ENCODE measurements around the gene CHN1.
A peak's percentile ranks its signal among the peaks of the same experiment; 100 is the strongest.

Gene CHN1

DNA sequence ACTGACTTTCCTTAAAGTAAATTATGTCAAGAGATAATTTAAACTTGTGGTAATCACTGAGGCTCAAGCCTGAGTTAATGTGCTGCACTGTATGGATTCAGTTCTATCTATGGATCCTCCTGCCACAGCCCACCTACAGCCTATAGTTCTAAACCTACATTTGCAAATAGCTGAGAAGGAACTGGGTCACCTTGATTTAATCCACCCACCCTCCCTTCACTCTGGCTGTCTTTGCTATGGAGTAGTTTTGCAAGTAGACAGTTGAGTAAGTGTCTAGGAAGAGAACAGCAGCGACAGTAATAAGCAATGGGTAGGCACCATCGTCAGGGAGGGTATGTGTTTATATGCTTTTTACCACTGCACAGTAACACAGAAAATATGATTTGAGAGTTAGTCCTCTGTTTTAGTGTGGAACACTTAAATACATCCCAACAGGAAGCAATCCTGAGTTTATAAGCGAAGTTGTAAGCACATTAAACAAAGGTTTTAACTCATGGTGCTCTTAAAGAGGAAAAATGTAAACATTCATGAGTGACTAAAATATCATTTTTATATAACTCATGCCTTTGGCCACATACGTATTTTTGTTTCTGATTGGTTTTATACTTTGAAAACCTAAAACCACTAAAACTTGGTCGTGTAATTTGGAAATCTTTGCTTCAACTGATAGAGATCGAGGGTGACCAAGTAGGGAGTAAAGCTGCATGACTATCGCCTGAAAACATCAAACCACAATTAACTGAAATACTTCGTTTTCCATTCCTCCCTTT, 204.6 kb downstream of the CHN1 start:
- H3K9me3 Mint-ChIP-seq (ENCODE audit: low read depth): no peaks in the 10 kb centered on the region
- H3K27ac Mint-ChIP-seq: no peak overlapping the region
- H3K4me1 Mint-ChIP-seq (ENCODE audit: low read depth): no peaks in the 10 kb centered on the region
- no peak overlapping the region for H3K4me3 Mint-ChIP-seq
- no peaks in the 10 kb centered on the region for H3K27me3 Mint-ChIP-seq
- no peaks in the 10 kb centered on the region for H3K36me3 Mint-ChIP-seq

DNA sequence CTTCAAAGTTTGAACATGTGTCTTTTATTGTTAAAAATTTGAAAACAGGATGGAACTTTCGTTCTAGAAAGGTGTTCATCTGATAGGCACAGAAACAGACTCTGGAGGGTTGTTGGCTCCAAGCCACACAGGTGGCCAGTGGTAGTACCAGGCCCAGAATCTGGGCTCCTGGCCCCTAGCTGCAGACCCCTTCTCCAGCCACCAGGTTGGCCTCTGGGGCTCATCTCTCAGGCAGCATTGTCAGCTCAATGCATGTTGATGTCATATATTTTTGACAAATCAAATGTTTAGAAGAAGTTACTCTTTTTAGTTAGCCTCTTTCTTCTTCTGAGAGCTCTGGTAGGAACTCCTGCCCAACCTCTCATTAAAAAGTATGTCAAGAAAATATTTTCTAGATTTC, 206.4 kb downstream of the CHN1 start:
- Mint-ChIP-seq H3K27ac (no peak overlapping the region), H3K9me3 (ENCODE audit: low read depth) (no peaks in the 10 kb centered on the region), H3K27me3 (no peaks in the 10 kb centered on the region), H3K4me3 (no peak overlapping the region), H3K36me3 (no peaks in the 10 kb centered on the region), H3K4me1 (ENCODE audit: low read depth) (no peaks in the 10 kb centered on the region)

GRCh38 chr2:174797781-174798276, 207.4 kb downstream of the CHN1 start:
- H3K27ac Mint-ChIP-seq: no peak overlapping the region
- H3K4me3 Mint-ChIP-seq: no peak overlapping the region
- no peaks in the 10 kb centered on the region for H3K9me3 Mint-ChIP-seq (ENCODE audit: low read depth)
- no peaks in the 10 kb centered on the region for H3K4me1 Mint-ChIP-seq (ENCODE audit: low read depth)
- no peaks in the 10 kb centered on the region for H3K27me3 Mint-ChIP-seq
- no peaks in the 10 kb centered on the region for H3K36me3 Mint-ChIP-seq

GRCh38 chr2:174796319-174796771, 208.8 kb downstream of the CHN1 start:
- H3K27me3 Mint-ChIP-seq: no peaks in the 10 kb centered on the region
- H3K4me1 Mint-ChIP-seq (ENCODE audit: low read depth): no peaks in the 10 kb centered on the region
- H3K4me3 Mint-ChIP-seq: no peak overlapping the region
- H3K9me3 Mint-ChIP-seq (ENCODE audit: low read depth): no peaks in the 10 kb centered on the region
- H3K36me3 Mint-ChIP-seq: no peaks in the 10 kb centered on the region
- H3K27ac Mint-ChIP-seq: no peak overlapping the region

GRCh38 chr2:174794851-174795374, 210.3 kb downstream of the CHN1 start:
- H3K4me3 Mint-ChIP-seq: no peak overlapping the region

GRCh38 chr2:174792309-174793025, 212.7 kb downstream of the CHN1 start:
- H3K4me1 Mint-ChIP-seq (ENCODE audit: low read depth): peaks cover 9% of the 10 kb centered on the region
- H3K9me3 Mint-ChIP-seq (ENCODE audit: low read depth): no peaks in the 10 kb centered on the region
- no peak overlapping the region for H3K27ac Mint-ChIP-seq
- H3K27me3 Mint-ChIP-seq: no peaks in the 10 kb centered on the region
- no peaks in the 10 kb centered on the region for H3K36me3 Mint-ChIP-seq
- H3K4me3 Mint-ChIP-seq: no peak overlapping the region

More at GRCh38 chr2:174794851-174795374, 210.3 kb downstream of the CHN1 start:
- H3K27me3 Mint-ChIP-seq: no peaks in the 10 kb centered on the region
- H3K36me3 Mint-ChIP-seq: no peaks in the 10 kb centered on the region
- no peaks in the 10 kb centered on the region for H3K4me1 Mint-ChIP-seq (ENCODE audit: low read depth)
- no peak overlapping the region for H3K27ac Mint-ChIP-seq
- H3K9me3 Mint-ChIP-seq (ENCODE audit: low read depth): no peaks in the 10 kb centered on the region

GRCh38 chr2:174791746-174792280, 213.4 kb downstream of the CHN1 start:
- Mint-ChIP-seq H3K9me3 (ENCODE audit: low read depth) (no peaks in the 10 kb centered on the region), H3K36me3 (no peaks in the 10 kb centered on the region), H3K27ac (no peak overlapping the region), H3K27me3 (no peaks in the 10 kb centered on the region), H3K4me3 (no peak overlapping the region), H3K4me1 (ENCODE audit: low read depth) (peaks cover 9% of the 10 kb centered on the region)

DNA sequence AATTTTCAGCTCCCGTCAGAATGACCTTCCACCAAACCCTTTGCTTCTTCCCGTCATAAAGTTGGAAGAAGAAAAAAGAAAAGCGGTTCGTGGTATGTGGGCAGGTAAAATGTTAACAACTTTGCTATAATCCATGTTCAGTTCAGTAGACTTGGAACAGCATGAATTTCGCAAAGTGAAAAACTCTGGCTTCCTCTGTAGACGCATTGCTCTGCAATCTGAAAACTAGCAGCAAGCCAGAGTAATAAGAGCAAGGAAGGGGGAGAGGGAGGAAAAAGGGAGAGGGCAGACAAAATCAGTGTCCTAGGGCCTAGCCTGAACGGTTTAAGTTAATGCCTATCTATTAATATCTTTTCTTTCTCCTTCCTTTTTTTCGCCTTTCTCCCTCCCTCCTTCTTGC, 214.2 kb downstream of the CHN1 start:
- Mint-ChIP-seq H3K27me3 (no peaks in the 10 kb centered on the region), H3K4me1 (ENCODE audit: low read depth) (peaks cover 9% of the 10 kb centered on the region), H3K9me3 (ENCODE audit: low read depth) (no peaks in the 10 kb centered on the region), H3K27ac (no peak overlapping the region), H3K36me3 (no peaks in the 10 kb centered on the region), H3K4me3 (no peak overlapping the region)

DNA sequence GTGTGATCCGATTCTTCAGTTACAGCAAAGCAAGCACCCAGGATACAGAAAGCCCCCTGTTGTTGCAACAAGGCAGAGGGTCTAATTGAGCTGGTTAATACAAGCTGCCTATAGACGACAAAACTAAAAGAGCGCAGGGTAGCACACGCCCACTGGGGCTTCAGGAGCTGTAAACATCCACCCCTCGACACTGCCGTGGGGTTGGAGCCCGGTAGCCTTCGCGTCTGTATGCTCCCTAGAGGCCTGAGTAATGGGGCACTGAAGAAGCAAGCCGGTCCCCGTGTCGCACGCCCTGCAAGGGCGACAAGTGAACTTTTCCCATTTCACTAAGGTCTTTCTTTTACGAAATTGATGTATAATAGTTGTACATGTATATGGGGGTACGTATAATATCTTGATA, 216.2 kb downstream of the CHN1 start:
- no peaks in the 10 kb centered on the region for H3K27me3 Mint-ChIP-seq
- no peak overlapping the region for H3K4me3 Mint-ChIP-seq
- H3K36me3 Mint-ChIP-seq: no peaks in the 10 kb centered on the region
- peaks cover 9% of the 10 kb centered on the region for H3K4me1 Mint-ChIP-seq (ENCODE audit: low read depth)
- no peaks in the 10 kb centered on the region for H3K9me3 Mint-ChIP-seq (ENCODE audit: low read depth)
- H3K27ac Mint-ChIP-seq: no peak overlapping the region

GRCh38 chr2:174788291-174788929, 216.8 kb downstream of the CHN1 start:
- Mint-ChIP-seq H3K27ac (no peak overlapping the region), H3K27me3 (no peaks in the 10 kb centered on the region), H3K4me1 (ENCODE audit: low read depth) (peaks cover 9% of the 10 kb centered on the region), H3K36me3 (no peaks in the 10 kb centered on the region), H3K9me3 (ENCODE audit: low read depth) (no peaks in the 10 kb centered on the region), H3K4me3 (no peak overlapping the region)

- H3K27me3 Mint-ChIP-seq: no peaks in the 10 kb centered on the region
- no peaks in the 10 kb centered on the region for H3K9me3 Mint-ChIP-seq (ENCODE audit: low read depth)
- no peak overlapping the region for H3K27ac Mint-ChIP-seq
- no peaks in the 10 kb centered on the region for H3K36me3 Mint-ChIP-seq
- peaks cover 9% of the 10 kb centered on the region for H3K4me1 Mint-ChIP-seq (ENCODE audit: low read depth)
- no peak overlapping the region for H3K4me3 Mint-ChIP-seq
Measured at GRCh38 chr2:174787487-174788205, 217.5 kb downstream of the CHN1 start.

- no peaks in the 10 kb centered on the region for H3K9me3 Mint-ChIP-seq (ENCODE audit: low read depth)
- H3K4me1 Mint-ChIP-seq (ENCODE audit: low read depth): peaks cover 9% of the 10 kb centered on the region
- H3K27me3 Mint-ChIP-seq: no peaks in the 10 kb centered on the region
- no peak overlapping the region for H3K4me3 Mint-ChIP-seq
- H3K36me3 Mint-ChIP-seq: no peaks in the 10 kb centered on the region
- H3K27ac Mint-ChIP-seq: no peak overlapping the region
Measured at GRCh38 chr2:174786066-174786725, 219.0 kb downstream of the CHN1 start.

DNA sequence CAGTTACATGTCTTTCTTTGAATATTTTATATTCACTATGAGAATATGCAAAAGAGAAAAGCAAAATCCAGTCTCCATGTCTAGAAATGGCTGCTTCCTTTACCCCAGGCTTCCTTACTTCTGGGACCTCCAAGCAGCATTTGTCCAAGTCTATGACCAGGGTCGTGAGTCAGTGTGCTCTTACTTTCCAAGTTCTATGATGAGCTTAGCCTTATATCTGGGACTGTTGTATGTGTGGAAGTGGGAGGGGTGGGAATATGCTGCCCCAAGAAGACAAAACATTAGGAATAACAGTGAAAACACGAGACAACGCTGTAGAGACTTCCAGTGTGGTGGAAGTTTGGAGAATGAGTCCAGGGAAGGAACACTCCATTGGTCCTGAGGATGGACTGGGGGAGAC, 219.7 kb downstream of the CHN1 start:
- Mint-ChIP-seq H3K9me3 (ENCODE audit: low read depth) (no peaks in the 10 kb centered on the region), H3K36me3 (no peaks in the 10 kb centered on the region), H3K4me3 (no peak overlapping the region), H3K4me1 (ENCODE audit: low read depth) (peaks cover 13% of the 10 kb centered on the region), H3K27me3 (no peaks in the 10 kb centered on the region), H3K27ac (no peak overlapping the region)

DNA sequence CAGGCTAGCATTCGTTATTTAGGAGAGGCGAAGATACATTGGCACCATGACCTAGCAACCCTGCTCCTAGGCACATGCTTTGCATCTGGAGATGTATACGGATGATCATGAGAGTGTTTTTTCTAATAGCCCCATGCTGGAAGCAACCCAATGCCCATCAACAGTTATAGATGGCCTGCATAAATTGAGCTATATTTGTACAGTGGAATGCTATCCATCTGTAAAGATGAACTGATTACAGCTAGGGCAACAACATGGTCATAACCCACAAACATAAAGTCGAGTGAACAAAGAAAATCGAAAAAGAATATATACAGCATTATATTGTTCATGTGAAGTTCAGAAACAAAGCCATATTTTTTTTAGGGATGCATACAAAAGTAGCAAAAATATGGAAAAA, 220.3 kb downstream of the CHN1 start:
- Mint-ChIP-seq H3K36me3 (no peaks in the 10 kb centered on the region), H3K9me3 (ENCODE audit: low read depth) (no peaks in the 10 kb centered on the region), H3K4me1 (ENCODE audit: low read depth) (peaks cover 18% of the 10 kb centered on the region), H3K27me3 (no peaks in the 10 kb centered on the region), H3K27ac (peak overlapping the region; percentile 13), H3K4me3 (no peak overlapping the region)
